ENCODE measurements around the gene SUN1.

- TF ChIP-seq CTCF (IDR thresholded peaks at IDR 0.05; ENCODE audit: low read depth, low read length, missing input control) (no peak), GABPA (IDR thresholded peaks at IDR 0.05 in 1 of 2, conservative IDR thresholded peaks at IDR 0.05 in 1 of 2) (no peak), TAF1 (conservative IDR thresholded peaks at IDR 0.05) (no peak)
These were observed 68.2 kb downstream of the SUN1 start for GRCh38 chr7:900331-901040.
